GM23248 (cell line): ENCODE results near the gene PODXL. TPM values are rescaled to one million over a fixed set of nuclear protein-coding genes. Genes with fewer than 3 reads are reported as not detected.

Experiments
- DNase-seq: peaks from one replicate; pipeline ENCODE4 v3.0.0-alpha.2; 2015
- H2AFZ ChIP-seq: fragments of 200-600 bp; sonication (generic); 2 replicates; pipeline ENCODE4 v1.6.1; 2016; ENCODE audit warnings: antibody characterized with exemption
- H3F3A ChIP-seq: fragments of 200-600 bp; sonication (generic); 2 replicates; pipeline ENCODE4 v1.6.1; 2016; ENCODE audit warnings: mild to moderate bottlenecking, antibody characterized with exemption, mixed run types; ENCODE audit not compliant: insufficient read depth
- H3K27ac ChIP-seq: fragments of 200-600 bp; sonication (generic); 2 replicates; pipeline ENCODE4 v1.5.1; 2016; ENCODE audit warnings: mild to moderate bottlenecking
- H3K27me3 ChIP-seq: fragments of 200-600 bp; sonication (generic); replicated peaks from 2 replicates; pipeline ENCODE4 v1.6.1; 2016; ENCODE audit warnings: mild to moderate bottlenecking; ENCODE audit not compliant: insufficient read depth
- H3K36me3 ChIP-seq: fragments of 200-600 bp; sonication (generic); 2 replicates; pipeline ENCODE4 v1.6.1; 2016; ENCODE audit warnings: low read depth, mild to moderate bottlenecking
- H3K4me1 ChIP-seq: fragments of 200-600 bp; sonication (generic); 2 replicates; pipeline ENCODE4 v1.6.1; 2016; ENCODE audit warnings: mild to moderate bottlenecking; ENCODE audit not compliant: insufficient read depth
- H3K4me2 ChIP-seq: fragments of 200-600 bp; sonication (generic); one replicate; pipeline ENCODE4 v1.6.1; 2016; ENCODE audit warnings: mild to moderate bottlenecking; ENCODE audit not compliant: unreplicated experiment
- H3K4me3 ChIP-seq: fragments of 200-600 bp; sonication (generic); 2 replicates; pipeline ENCODE4 v1.5.1; 2016; ENCODE audit warnings: mild to moderate bottlenecking
- H3K79me2 ChIP-seq: fragments of 200-600 bp; sonication (generic); 2 replicates; pipeline ENCODE4 v1.6.1; 2016; ENCODE audit warnings: mild to moderate bottlenecking; ENCODE audit not compliant: insufficient read depth
- H3K9ac ChIP-seq: fragments of 200-600 bp; sonication (generic); 2 replicates; pipeline ENCODE4 v1.6.1; 2016; ENCODE audit warnings: mild to moderate bottlenecking
- H3K9me2 ChIP-seq: fragments of 200-600 bp; sonication (generic); 2 replicates; pipeline ENCODE4 v1.6.1; 2016; ENCODE audit warnings: mixed run types, mild to moderate bottlenecking, moderate library complexity; ENCODE audit not compliant: insufficient read depth
- H3K9me3 ChIP-seq: fragments of 200-600 bp; sonication (generic); one replicate; pipeline ENCODE4 v1.6.1; 2017; ENCODE audit warnings: low read depth
- H4K20me1 ChIP-seq: fragments of 200-600 bp; sonication (generic); 2 replicates; pipeline ENCODE4 v1.6.0; 2016; ENCODE audit not compliant: insufficient read depth
- EZH2 ChIP-seq: fragments of 200-600 bp; sonication (generic); IDR thresholded peaks from 2 replicates; pipeline ENCODE4 v1.6.1; 2018; ENCODE audit warnings: antibody characterized with exemption, mild to moderate bottlenecking; ENCODE audit not compliant: insufficient read depth, poor library complexity, severe bottlenecking
- EZH2phosphoT487 ChIP-seq: fragments of 200-600 bp; sonication (generic); IDR thresholded peaks from 2 replicates; pipeline ENCODE4 v1.6.1; 2018; ENCODE audit warnings: antibody characterized with exemption, moderate library complexity, mild to moderate bottlenecking, low read depth; ENCODE audit not compliant: insufficient read depth
- WGBS, 2 experiments: methylation state at CpG; one replicate each; pipeline ENCODE4 v1.1.6; 2015 to 2017; ENCODE audit warnings: low lambda C conversion rate in 2 of 2, low coverage in 1 of 2; ENCODE audit errors: missing lambda C conversion rate in 2 of 2; 5-methylcytosine and 5-hydroxymethylcytosine counted together
- in situ Hi-C: fragments of 300-500 bp; cut with MboI; formaldehyde crosslinking; loops from 2 replicates; pipeline ENCODE4 v1.15.0; 2020
- polyA plus RNA-seq: library from polyadenylated mRNA; unstranded; fragments of >200 nt; fragmentation: Nextera tagmentation; extraction: Ambion mirVana; gene quantifications from 2 replicates; pipeline ENCODE4 v1.2.1, GENCODE V29; 2016
- total RNA-seq: library from RNA; depleted of rRNA; stranded (reverse); fragments of >200 nt; shearing (Covaris generic); gene quantifications from 2 replicates; pipeline ENCODE4 v1.2.3, GENCODE V29; 2014

Gene PODXL
- total and polyA plus RNA-seq, 2 experiments from 2014 or later: 33.6 to 50.1 TPM

- DNase-seq: no peak
- no peak overlapping the region for H3K27ac ChIP-seq
- peaks cover 26% of the 10 kb centered on the region for H3F3A ChIP-seq
- H3K79me2 ChIP-seq: peaks cover 93% of the 10 kb centered on the region
- no peak overlapping the region for H3K9ac ChIP-seq
- no peak overlapping the region for H3K4me3 ChIP-seq
- no peaks in the 10 kb centered on the region for H3K9me3 ChIP-seq
- no peaks in the 10 kb centered on the region for H3K9me2 ChIP-seq
- no peak for TF ChIP-seq EZH2phosphoT487
- no peak for TF ChIP-seq EZH2
- H4K20me1 ChIP-seq: no peaks in the 10 kb centered on the region
- H3K36me3 ChIP-seq: no peaks in the 10 kb centered on the region
- peaks cover 9% of the 10 kb centered on the region for H3K4me1 ChIP-seq
- WGBS, 2 experiments: 100% methylated on average over 6 of the region's 6 CpGs
- H3K4me2 ChIP-seq: no peak overlapping the region
- H2AFZ ChIP-seq: no peak overlapping the region
- in situ Hi-C loops: no loop called here
- H3K27me3 ChIP-seq: no peaks in the 10 kb centered on the region
These were observed 26.3 kb downstream of the PODXL start for GRCh38 chr7:131530137-131530536.

- DNase-seq: no peak
- Histone ChIP-seq H3K9me3 (no peaks in the 10 kb centered on the region), H3K36me3 (no peaks in the 10 kb centered on the region), H2AFZ (no peak overlapping the region), H3K79me2 (peaks cover 93% of the 10 kb centered on the region), H3F3A (peaks cover 30% of the 10 kb centered on the region), H4K20me1 (no peaks in the 10 kb centered on the region), H3K4me1 (peaks cover 9% of the 10 kb centered on the region), H3K4me3 (no peak overlapping the region), H3K27ac (no peak overlapping the region), H3K9me2 (no peaks in the 10 kb centered on the region), H3K4me2 (no peak overlapping the region), H3K9ac (no peak overlapping the region), H3K27me3 (no peaks in the 10 kb centered on the region)
- 92% methylated on average over 11 of the region's 11 CpGs for WGBS, 2 experiments
- in situ Hi-C loops: no loop called here
- TF ChIP-seq EZH2phosphoT487: no peak
- no peak for TF ChIP-seq EZH2
These were observed 26.8 kb downstream of the PODXL start for GRCh38 chr7:131529617-131530016.

GRCh38 chr7:131529179-131529578 is 27.2 kb downstream of the PODXL start:
- H3K27ac ChIP-seq: no peak overlapping the region
- peaks cover 34% of the 10 kb centered on the region for H3F3A ChIP-seq
- H3K9ac ChIP-seq: no peak overlapping the region
- TF ChIP-seq EZH2 (no peak), EZH2phosphoT487 (no peak)
- no peak overlapping the region for H3K4me3 ChIP-seq
- no peak overlapping the region for H2AFZ ChIP-seq
- in situ Hi-C loops: no loop called here
- peaks cover 93% of the 10 kb centered on the region for H3K79me2 ChIP-seq
- WGBS, 2 experiments: 51 to 53% methylated on average over 3 of the region's 3 CpGs
- H3K4me1 ChIP-seq: peaks cover 9% of the 10 kb centered on the region
- H4K20me1 ChIP-seq: no peaks in the 10 kb centered on the region
- no peaks in the 10 kb centered on the region for H3K9me3 ChIP-seq
- no peaks in the 10 kb centered on the region for H3K36me3 ChIP-seq
- no peak for DNase-seq
- H3K4me2 ChIP-seq: no peak overlapping the region
- no peaks in the 10 kb centered on the region for H3K9me2 ChIP-seq
- H3K27me3 ChIP-seq: no peaks in the 10 kb centered on the region

- Histone ChIP-seq H3K4me3 (no peak overlapping the region), H3K9me3 (no peaks in the 10 kb centered on the region), H3K4me2 (no peak overlapping the region), H3K79me2 (peaks cover 93% of the 10 kb centered on the region), H3K4me1 (peaks cover 9% of the 10 kb centered on the region), H3K27ac (no peak overlapping the region), H3K27me3 (no peaks in the 10 kb centered on the region), H3K9me2 (no peaks in the 10 kb centered on the region), H2AFZ (no peak overlapping the region), H4K20me1 (no peaks in the 10 kb centered on the region; the same call in 1 of the 2 replicates), H3K36me3 (no peaks in the 10 kb centered on the region), H3K9ac (no peak overlapping the region), H3F3A (peaks cover 40% of the 10 kb centered on the region)
- DNase-seq: no peak
- WGBS, 2 experiments: 77 to 78% methylated on average over 4 of the region's 4 CpGs
- TF ChIP-seq EZH2phosphoT487 (no peak), EZH2 (no peak)
- in situ Hi-C loops: no loop called here
These were observed 29.0 kb downstream of the PODXL start for GRCh38 chr7:131527456-131527855.

GRCh38 chr7:131525820-131526219 is 30.6 kb downstream of the PODXL start:
- no peak overlapping the region for H3K27ac ChIP-seq
- no peaks in the 10 kb centered on the region for H3K36me3 ChIP-seq
- DNase-seq: peak; percentile 54
- H3K4me1 ChIP-seq: peaks cover 14% of the 10 kb centered on the region
- 8 to 19% methylated on average over 2 of the region's 2 CpGs for WGBS, 2 experiments
- peaks cover 98% of the 10 kb centered on the region for H3K79me2 ChIP-seq
- no peaks in the 10 kb centered on the region for H3K9me2 ChIP-seq
- in situ Hi-C loops: no loop called here
- H4K20me1 ChIP-seq: no peaks in the 10 kb centered on the region; the same call in 1 of the 2 replicates
- peaks cover 35% of the 10 kb centered on the region for H3F3A ChIP-seq
- no peaks in the 10 kb centered on the region for H3K9me3 ChIP-seq
- no peak for TF ChIP-seq EZH2phosphoT487
- no peak for TF ChIP-seq EZH2
- no peak overlapping the region for H3K4me2 ChIP-seq
- no peak overlapping the region for H3K4me3 ChIP-seq
- no peak overlapping the region for H2AFZ ChIP-seq
- no peaks in the 10 kb centered on the region for H3K27me3 ChIP-seq
- no peak overlapping the region for H3K9ac ChIP-seq
